GM19463 (cell line): ENCODE measurements around the gene CTDSPL.

Experiments used
- ATAC-seq: cut with Tn5 transposase; IDR thresholded peaks from one replicate; pipeline ENCODE4 v1.9.1; 2021; ENCODE audit warnings: mild to moderate bottlenecking, moderate library complexity; ENCODE audit not compliant: unreplicated experiment

CTDSPL gene

DNA sequence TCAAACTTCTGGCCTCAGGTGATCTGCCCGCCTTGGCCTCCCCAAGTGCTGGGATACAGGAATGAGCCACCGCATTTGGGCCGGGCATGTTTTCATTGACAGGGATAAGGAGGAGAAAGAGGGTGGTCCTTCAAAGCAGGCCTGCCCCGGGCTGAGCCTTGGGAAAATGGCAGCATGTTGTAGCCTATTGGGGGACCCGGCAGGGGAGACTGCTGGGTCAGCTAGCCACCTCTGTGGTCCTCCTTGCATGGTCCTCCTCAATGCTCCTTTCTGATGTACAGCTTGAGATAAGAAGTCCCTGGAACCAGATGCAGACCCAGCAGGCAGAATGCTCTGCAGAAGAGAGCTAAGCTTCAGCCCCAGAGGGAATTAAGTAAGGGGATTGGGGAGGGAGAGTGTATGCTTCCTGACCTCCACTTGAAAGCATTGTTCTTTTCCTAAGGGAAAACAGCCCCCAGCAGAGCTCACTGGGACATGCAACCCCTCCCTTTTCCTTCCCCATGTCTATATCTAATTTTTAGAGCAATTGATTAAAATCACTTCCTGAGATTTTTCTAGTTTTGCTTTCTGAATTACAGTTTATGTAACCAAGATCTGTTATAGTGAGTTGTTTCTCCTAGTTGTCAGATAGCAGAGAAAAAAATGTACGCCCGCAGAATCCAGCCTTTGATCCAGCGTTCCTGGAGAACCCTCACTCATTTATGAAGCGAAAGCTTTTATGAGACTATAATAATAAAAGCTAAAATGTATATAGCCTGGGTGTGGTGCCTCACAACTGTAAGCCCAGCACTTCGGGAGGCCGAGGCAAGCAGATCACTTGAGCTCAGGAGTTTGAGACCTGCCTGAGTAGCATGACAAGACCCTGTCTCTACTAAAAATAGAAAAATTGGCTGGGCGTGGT, 80.2 kb downstream of the CTDSPL start:
- no peak for ATAC-seq

DNA sequence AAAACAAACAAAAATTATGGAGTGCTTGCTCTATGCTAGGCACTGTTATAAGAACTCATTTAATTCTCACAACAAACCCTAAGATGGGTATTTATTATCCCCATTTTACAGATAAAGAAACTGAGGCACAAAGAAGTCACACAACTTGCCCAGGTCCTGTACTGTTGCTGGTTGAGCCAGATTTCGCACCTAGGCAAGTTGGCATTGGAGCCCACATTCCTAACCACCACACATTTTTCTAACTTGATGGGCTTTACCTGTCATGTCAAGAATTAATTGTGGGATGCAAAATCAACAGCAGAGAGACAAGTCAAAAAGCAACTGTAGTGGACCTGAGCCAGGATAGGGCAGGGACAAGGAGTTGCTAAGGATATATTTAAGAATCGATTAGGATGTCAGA, 81.0 kb downstream of the CTDSPL start:
- no peak for ATAC-seq

DNA sequence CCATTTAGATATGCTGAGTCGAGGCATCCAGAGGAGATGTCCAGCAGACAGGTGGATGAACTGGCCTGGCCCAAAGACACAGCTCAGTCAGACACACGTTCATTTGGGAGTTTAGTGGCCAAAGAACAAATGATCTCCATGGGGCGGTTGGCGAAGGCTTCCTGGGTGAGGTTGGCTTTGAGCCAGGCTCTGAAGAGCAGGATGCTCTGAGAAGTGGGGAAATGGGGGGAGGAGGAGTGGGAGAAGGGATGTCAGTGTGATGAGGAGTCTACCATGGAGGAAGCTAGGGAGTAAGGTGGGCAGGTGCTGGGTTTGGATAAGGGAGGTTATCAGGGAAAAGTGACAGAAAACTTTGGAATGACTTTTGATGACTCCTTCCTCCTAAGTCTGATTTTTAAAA, 81.4 kb downstream of the CTDSPL start:
- no peak for ATAC-seq

- no peak for ATAC-seq
These were observed 82.1 kb downstream of the CTDSPL start for GRCh38 chr3:37943631-37944314.

DNA sequence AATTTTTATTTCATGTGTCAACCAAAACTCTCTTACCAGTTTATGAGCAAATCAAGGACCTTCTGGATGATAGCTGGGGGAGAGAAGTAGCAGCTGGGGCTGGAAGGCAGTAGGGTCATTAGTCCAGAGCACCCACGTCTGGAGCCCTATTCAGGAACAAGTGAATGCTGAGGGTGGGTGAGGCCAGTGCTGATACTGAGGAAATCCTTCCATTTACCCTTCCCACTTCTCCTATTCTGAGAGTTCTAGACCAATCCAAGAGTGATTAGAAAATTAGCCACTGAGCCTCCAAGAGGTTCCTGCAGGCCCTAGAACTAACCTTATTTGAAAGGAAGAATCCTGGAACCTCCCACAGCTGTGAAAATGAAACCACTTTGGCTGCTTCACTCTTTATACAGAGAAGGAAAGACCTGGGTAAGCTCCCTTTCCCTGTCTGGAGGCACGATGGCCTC, 82.7 kb downstream of the CTDSPL start:
- no peak for ATAC-seq

GRCh38 chr3:37945156-37945806, 83.6 kb downstream of the CTDSPL start:
- ATAC-seq: no peak

GRCh38 chr3:37945807-37946530, 84.3 kb downstream of the CTDSPL start:
- no peak for ATAC-seq

- ATAC-seq: no peak
These were observed 84.8 kb downstream of the CTDSPL start for GRCh38 chr3:37946531-37946889.

DNA sequence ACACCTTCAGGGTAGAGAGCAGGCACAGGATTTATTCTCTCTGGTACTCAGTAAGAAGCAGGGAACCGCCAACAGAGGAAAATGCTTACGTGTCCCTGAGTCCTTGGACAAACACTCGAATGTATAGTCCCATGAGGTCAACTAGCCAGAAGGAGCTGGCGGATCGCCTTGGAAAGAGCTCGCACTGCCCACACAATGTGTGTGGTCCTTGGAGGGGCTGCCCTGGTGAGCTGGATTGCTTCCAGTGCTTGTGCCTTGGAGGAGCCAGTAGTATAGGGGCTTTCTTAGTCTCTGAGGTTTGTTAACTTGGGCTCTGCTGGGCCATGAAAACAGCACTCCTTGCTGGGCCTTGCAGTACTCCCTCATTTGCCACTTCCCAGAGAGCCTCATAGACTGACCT, 88.2 kb downstream of the CTDSPL start:
- no peak for ATAC-seq

- ATAC-seq: no peak
These were observed 90.9 kb downstream of the CTDSPL start for GRCh38 chr3:37952564-37952963.

GRCh38 chr3:37953226-37953625, 91.5 kb downstream of the CTDSPL start:
- ATAC-seq: no peak

DNA sequence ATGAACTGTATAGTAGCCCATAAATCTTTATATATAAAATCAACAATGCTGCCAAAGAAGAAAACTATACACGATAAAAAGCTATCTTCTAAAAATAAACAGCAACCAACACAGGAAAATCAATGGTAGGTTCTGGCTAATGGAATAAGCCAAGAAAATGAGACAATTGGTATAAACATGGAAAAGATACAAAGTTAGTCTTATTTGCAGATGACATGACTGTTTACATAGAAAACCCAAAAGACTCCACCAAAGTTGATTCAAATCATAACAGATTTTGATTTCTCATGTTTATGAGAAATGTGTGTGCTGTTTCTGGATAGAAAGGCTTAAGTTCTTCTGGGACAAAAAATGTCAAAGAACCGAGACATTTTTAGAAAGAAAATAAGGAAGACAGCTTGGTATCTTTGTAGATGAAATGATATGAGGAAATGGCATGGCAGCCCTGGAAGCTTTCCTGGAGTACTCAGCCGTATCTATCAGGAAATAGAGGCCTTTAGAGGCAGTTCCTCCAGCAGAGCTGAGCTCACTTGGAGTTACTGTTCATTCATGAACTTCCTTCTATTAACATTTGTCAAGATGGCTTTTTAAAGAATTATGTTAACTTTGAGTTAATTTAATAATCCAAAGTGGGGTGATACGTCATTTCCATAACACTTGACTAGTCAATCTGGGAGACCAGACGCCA, 92.2 kb downstream of the CTDSPL start:
- no peak for ATAC-seq

GRCh38 chr3:37954881-37955280, 93.2 kb downstream of the CTDSPL start:
- ATAC-seq: no peak

DNA sequence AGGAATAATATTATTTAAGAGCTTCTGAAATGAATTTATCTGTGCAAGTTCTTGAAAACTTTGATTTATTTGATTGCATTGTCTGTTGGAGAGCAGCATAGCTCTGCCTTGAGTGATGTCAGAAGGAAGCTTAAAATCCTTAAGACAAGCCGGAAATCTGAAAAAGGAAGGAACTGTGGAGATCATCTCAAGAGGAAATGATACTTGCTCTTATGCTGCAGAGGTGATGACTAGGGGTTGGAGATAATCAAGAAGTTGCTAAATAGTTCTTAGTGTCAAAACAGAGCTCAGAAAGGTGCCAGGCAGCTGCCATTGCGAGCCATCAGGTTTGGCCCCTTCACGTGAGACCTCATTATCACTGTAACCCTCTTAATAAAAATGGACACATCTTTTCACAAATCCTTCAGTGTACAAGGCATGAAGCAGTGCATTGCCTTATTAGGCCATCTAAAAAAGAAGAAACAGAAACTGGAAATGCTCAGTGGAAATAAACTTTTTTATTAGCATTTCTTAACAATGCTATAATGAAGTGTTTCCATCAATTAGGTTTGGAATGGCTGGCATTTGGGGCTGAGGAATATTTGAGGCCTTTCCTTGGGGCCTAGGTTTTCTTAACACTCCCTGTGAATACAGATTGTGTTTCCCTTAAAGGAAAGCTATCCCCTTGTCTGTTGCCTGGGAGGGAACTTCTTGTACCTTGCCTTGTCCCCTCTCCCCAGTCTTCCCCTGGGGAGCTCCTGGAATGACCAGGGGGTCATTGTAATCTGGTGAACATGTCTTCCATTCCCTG, 94.4 kb downstream of the CTDSPL start:
- ATAC-seq: no peak

GRCh38 chr3:37956723-37957538, 95.3 kb downstream of the CTDSPL start:
- no peak for ATAC-seq

DNA sequence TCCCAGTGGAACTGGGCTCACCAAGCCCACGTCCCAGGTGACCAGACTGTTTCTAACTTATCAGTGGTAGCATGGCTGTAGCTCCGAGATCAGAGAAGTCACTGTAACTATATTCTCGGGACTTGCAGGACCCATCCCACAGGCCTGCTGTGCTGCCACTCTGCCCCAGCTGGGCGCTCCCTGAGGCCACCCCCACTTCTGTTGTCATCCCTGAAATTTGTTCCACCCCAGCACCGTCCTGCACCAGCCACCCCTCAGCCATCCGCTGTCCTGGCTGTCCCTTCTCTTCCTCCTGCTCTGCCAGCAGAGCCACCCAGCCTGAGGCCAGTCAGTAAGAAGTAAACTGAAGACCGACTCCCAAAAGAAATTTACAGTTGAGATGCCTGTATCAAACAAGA, 95.9 kb downstream of the CTDSPL start:
- no peak for ATAC-seq

- ATAC-seq: no peak
These were observed 100.1 kb downstream of the CTDSPL start for GRCh38 chr3:37961622-37962431.

DNA sequence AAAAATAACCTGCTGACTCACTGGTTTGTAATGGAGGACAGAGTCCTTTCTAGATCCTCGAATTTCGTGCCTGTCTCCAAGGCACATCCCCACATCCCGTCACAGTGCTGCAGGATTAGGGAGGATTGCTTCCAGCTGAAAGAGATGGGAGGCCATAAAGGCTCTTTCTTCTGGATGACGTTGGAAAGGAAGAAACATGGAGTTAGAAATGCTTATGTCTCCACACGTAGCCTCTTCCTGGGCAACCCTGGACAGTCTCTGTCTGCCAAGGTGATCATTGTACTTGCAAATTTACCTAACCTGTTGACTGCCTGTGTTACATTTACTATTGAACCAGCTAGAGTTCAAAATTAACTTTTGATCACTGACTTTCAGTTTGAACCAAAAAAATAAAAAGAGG, 101.3 kb downstream of the CTDSPL start:
- no peak for ATAC-seq
